Kidney tubule cell (primary cell): ENCODE results near the gene PRRX1.

Experiments
- DNase-seq: peaks from one replicate; pipeline ENCODE4 v3.0.0-alpha.2; 2018; ENCODE audit warnings: low spot score

The PRRX1 gene

DNA sequence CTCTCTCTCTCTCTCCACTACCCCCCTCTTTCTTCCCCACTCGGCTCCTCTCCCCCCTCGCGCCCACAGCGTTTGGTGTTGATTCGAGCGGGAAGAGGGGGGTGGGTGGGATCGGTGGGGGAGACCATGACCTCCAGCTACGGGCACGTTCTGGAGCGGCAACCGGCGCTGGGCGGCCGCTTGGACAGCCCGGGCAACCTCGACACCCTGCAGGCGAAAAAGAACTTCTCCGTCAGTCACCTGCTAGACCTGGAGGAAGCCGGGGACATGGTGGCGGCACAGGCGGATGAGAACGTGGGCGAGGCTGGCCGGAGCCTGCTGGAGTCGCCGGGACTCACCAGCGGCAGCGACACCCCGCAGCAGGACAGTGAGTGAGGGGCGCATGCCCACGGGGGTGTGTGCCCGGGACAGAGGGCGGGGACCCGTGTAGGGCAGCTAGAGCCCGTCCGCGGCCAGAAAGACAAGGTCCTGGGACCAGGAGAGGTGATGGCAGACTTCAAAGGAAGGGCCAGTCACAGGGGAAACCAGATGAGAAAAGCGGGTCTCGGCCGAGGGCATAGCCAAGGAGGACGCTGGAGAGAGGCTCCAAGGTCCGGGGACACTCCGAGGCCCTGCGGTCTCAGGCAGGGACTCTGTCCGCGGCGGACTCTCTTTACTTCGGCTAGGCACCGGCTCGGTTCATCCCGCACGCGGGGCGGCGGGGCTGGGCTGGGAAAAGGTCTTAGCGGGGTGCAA lies at the start of gene PRRX1:
TSS of gene PRRX1 (plus strand) at position 39 of the 735 bp plus-strand sequence. CDS start at position 127, 88 bp downstream.
- peak; percentile 29 for DNase-seq

DNA sequence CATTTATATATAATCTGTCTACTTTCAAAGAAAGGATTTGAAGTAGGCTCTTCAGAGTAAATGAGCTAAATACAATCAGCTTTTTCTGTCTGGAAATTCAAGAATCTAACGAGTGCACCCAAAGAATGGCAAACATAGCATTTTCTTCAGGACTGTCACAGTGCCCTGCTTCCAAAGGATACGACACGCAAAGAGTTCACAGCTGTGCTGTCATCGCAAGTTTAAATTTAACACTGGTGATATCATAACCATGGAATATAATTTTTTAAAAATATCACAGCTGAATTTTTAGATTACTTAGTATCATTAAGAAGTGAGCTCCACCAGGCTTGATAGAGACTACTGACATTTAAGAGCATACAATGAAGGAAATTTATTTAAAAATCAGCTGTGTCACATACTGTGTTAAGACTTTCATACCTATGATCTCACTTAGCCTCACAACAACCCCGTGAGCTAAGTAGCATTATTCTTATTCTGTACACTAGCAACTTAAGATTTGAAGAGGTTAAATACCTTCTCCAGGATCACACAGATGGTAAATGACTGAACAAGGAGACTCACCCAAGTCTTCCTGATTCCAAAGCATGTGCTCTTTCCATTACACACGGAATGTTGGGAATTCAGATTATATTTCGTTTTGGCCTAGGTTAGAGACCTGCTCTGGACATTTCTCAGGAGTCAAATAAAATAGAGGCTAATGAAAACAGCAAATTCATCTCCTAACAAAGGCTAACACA lies 46.2 kb upstream of the PRRX1 start:
- no peak for DNase-seq

DNA sequence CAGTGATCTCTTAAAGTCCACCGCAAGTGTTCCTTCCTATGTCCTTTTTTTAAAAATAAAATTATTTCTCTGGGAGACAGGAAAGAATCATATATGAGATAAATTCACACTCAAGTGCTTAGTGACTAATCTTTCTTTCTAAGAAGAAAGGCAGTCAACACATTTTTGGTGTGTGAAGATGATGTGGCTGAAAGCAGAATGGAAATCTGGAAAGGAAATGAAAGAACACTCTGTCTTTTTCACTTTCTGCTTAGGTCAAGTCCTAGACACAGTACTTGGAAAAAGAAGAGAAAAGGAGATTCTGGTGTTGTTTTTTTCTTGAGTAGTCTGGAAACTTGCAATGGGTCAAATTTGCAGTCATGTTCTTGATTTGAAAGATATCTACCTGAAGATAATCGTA lies 45.5 kb upstream of the PRRX1 start:
- DNase-seq, result no peak

DNA sequence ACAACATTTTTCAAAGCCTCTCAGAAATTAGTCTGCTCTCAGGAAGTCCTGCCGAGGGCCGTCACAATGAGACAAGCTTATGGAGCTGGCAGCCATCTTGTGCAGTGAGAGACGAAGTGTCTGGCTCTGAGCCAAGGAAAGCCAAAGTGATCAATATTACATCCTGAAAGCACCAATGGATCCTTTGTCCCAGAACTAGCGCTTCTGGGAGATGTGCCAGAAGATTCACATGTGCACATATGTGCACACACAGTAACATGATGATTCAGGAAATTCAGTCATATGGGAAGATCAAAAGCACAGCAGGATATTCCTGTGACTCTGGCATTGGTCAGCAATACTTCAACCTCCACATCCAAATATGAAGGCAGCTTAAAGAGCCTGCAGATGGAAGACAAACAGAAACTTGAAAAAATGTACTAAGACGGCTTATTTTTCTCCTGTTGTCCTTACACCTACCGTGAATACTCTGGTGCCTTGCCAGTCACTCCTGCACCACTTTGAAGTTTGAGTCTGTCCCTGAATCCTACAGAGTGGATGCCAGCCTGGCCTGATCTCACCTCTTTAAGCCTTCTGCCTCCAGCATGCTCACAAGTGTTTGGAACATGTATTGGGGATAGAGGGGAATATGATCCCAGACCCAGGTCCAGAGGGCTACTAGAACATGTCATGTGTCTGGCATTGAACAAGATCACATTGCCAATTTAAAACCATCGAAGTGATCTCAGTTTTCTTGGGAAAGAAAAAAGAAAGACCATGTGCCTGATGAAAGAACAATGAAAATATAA lies 44.5 kb upstream of the PRRX1 start:
- no peak for DNase-seq

DNA sequence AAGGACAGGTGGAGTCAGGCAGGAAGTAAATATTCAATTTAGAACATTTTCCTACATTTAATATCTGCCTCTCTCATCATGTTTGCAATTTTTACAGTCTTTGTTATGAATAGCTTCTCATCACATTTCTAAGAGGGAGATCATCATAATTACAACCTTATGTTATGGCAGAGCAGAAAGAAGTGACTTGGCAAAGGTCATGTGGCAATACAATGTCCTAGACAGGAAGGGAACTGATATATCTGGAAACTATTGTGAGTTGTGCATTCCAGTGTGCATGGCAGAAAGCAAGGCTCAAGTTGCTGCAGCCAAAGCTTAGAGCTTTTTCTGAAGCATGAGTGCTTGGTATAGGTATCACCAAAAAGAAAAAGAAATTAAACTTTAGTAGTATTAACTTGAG lies 43.8 kb upstream of the PRRX1 start:
- DNase-seq, result no peak

DNA sequence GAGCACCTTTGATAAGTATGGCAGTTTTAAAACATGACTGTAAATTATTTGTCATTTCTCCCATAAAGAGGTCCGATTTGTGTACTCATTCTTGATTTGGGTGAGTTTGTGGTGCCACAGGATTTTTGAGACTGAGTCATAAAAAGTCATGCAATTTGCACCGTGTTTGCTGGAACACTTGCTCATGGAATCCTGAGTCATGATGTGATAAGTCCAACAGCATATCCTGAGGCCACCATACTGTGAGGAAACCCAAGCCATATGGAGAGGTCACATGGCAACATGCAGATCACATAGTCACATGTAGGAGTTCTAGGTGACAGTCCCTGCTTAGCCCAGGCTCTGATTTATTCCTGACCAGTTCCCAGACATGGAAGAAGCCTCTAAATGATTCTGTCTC lies 40.8 kb upstream of the PRRX1 start:
- DNase-seq, result peak; percentile 32

DNA sequence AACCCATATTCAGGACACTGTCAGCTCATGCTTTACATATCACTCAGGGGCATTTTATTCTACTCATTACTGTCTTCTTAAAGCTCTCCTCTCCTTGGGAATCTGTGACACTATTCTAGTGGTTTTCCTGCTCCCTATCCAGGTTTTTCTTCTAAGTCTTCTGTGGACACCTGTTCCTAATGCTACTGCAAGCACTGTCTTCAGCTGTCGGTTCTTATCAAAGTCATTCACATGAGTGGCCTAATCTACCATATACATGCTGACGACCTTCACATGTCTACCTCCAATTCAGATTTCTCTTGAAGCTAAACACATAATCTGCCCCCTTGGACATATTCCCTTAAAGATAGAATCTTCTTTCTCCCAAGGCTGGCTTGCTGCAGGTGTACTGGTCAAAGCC lies 39.8 kb upstream of the PRRX1 start:
- no peak for DNase-seq

DNA sequence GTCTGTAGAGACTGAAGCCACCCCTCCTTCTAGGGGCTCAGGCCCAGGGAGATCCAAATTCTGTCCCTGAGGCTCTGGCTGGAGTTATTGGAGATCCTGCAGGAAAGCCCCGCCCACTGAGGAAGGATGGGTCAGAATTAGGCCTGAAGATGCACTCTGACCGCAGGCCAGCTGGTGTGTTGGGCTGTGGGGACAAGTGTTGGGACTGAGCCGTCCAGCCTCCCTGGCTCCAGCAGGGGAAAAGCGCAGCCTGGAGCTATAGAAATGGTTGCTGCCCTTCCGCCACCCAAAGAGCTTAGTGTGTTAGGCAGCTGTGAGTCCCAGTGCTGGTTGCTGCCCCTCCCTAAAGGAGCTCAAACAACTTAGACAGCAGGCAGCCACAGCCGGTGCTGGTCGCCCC lies 33.0 kb upstream of the PRRX1 start:
- no peak for DNase-seq

DNA sequence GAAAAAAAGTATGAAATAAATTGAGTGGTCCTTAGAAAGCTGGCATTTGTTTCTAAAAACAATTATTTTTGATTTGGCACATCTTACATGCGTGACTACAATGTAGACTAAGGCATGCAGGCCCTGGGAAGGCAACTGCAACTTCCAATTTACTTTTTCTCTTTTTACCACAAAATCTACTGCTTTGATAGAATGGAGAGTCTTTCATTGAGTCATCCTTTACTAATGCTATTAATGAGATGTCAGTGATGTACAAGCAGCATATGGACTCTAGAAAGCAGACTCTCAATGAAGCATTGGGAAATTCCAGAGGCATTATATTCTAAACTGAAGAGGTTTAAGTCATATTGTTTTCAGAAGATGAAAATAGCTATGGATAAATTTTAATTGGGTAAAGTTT lies 29.6 kb upstream of the PRRX1 start:
- DNase-seq, result no peak

DNA sequence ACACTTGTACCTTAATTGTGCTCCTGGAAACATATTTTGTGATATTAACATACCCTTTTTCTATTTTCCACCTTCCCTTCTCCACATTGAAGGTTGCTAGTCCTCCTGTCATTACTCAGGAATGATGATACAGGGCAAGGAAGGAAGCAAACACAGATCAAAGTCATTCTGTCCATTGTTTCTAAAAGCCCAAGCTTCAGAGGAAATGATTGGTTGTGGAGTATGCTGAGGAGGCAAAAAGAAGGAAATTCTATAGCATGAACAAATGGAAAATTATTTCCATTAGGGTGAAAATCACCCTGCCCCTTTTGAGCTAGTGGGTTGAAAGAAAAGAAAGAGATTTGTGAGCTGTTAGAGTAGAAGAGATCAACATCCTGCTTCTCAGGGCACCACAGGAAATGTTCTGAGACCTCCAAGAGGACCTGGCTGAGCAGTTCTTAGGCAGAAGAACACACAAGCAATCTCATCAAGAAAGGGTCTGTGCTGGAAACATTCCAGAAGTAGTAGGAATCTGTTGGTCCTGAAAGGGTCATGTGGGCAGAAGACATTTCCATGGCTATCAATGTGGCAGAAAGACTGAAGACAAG lies 29.0 kb upstream of the PRRX1 start:
- no peak for DNase-seq

DNA sequence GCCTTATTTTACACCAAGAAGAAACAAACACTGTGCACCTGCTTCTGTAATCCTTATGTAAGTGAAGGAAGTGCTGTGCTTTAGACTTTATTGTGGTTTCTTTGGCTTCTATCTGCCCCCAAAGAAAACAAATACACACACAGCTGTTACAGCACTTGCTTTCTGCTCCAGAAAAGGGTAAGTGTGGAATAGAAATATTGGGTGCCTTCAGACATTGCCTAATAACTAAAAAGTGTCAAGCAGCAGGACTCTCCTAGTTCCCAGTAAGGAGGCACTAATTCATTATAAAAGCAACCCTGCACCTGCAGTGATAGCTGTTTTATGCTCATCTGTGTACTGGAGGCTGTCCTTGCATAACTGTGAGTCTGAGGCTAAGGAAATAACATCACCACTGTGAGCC lies 23.4 kb upstream of the PRRX1 start:
- no peak for DNase-seq

DNA sequence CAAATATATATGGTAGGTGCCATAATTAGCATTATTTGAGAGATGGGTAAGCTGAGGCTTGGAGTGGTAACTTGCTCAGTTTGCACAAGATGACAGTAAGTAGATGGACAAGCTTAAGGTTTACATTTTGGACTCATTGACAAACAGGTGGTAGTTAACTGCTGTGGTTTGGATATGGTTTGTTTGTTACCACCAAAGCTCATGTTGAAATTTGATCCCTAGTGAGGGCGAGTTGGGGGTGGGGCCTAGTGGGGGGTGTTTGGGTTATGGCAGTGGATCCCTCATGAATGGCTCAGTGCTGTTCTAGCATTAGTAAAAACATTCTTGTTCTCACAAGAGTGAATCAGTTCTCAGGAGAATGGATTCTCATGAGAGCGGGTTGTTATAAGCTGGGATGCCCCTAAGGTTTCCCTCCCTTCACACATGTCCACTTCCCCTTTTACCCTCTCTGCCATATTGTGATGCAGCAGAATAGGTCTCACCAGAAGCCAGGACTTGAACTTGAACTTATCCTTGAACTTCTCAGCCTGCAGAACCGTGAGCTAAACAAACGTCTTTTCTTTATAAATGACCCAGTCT lies 6.6 kb upstream of the PRRX1 start:
- DNase-seq, result no peak

DNA sequence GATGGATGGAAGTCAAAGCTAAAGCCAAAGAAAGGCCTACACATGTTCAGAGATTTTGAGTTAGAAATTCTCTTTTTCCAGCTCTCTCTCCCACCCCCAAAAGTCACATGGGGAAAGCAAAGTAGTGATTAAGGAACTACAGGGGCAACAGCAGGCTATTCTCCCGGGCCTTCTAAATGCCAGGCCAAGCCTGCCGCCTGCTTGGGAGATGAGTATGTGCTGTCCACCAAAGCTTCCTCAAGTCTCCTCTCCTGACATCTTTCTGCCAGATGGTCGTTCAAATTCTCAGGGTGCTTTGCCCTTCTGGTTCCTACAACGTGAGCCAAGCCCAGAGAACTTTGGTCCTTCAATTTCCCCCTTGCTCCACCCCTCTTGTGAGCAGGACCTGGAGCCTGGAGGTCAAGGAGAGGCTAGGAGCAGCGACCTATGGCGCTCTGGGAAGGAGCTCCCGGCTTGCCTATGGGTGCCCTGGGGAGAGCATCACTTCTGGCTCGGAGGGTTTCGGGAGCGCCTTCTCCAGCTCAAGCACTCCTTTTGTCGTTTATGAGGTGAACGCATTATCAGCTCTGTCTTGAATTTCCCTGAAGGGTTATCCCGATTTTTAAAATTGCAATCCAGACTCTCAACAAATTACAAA lies 4.4 kb upstream of the PRRX1 start:
- DNase-seq, result no peak

DNA sequence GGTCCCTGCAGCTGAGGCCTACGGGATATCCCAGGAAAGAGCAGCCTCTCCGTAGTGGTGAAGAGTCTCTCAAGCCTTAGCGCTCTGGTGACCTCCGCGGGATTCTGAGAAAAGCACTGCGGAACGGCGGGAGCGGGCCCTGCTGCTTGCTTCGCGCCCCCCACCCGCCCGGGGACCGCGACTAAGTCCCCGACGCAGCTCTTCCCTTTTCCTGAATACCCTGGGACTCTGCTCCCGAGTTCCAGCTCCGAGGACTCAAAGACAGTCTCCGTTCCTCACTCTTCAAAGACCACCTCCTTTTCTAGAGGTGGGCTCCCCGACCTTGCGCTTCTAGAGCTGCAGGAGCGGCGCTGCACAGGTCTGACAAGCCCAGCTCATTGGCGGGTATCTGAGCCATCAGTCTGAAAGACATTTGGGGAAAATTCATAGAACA lies 3.6 kb upstream of the PRRX1 start:
- DNase-seq, result no peak

DNA sequence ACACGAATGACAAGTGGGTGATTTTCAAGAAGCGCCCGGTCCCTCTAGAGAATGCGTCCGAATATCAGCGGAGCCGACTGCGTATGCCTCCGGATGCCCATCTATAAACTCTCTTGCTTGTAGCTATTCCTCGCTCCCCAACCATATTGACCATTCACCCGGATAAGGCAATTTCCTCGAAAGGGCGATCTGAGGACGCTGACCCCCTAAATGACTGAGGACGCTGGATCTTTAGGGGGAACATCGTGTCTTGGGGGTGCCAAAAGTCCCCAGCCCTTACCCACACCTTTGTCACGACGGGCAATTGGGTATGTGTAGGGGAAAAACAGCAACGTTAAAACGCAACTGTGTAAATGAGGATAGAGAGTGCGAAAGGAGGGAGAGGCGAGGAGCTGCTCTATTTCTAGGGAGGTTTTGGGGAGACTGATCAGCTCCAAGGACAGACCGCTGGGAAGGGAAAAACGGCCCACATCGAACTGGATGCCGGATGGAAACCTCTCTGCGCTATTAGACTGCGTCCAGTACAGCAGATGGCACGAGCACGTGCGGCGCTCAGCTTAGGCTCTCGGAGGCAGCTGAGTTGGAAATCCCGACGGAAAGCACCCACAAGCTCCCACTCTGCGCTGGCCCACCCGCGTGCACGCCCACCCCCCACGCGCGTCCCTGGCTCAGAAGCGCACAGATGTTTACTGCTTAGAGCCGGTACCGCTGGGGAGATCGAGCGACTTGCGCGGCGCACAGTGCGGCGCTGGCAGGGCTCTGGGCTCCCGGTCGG lies 2.9 kb upstream of the PRRX1 start:
- DNase-seq, result no peak

DNA sequence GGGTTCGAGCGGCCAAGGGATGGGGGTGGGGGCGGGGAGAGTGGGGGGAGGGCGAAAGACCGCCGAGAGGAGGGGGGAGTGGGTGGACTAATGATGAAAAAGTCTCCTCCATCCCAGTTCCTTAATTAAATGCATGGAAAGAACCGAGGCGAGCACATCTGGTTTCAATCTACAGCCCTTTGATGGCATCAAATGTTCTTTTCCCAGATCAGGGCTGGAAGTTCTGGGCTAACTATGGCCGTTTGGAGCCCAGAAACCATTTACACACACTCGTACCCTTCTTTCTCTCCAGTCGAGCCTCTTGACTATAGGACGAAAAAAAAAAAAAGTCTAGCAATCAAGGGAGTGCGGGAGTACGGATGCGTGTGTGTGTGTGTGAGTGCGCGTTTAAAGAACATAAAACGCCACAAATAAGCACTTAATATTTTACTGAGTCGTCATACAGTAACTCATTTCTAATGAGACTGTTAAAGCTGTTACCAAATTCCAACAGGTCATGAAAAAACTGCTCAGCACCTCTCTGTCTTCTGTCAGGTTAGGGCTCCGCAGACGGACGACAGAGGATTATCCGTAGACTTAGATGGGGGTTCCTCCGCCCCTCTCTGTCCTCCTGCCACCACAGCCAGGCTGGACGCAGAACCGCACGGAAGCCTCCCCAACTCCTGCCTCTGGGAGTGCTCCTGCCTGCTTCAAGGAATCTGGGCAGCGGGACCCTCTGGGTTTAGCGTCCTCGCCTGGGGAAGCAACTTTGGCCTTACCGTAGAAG lies 2.1 kb upstream of the PRRX1 start:
- no peak for DNase-seq

DNA sequence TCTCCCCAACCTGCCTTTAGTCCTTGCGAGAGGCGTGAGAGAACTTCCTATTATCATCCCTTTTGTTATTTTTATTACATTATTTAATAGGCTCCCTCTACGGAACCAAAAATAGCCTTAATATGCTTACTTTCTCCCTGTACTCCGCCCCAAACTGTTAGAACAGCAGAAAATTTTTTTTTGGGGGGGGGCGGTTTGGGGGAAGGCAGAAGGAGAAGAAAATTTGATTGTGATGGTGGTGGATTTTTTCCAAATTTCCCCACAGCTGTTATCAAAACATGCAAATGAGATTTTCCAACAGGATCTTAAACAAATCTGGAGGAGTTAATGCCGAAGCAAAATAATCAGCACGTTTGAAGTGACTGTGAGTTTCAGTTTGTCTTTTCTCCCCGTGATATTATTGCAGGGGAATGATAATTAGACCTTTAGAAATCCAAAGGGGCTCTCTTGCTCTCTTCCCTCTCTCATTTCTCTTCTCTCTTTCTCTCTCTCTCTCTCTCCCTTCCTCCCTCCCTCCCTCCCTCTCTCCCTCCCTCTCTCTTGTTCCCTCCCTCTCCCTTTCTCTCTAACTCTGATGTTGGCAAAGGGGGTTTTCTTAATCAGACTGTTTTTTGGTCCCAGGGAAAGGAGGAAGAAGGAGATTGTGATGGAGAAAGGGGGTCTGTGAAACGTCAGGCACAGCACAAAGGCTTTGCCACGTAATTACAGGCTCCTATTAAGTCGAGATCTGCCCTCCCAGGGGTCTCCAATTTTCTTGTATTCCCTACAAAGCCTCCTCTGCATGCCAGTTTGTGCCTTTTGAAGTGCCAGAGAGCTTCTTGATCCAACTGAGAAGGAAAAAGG lies 1.1 kb upstream of the PRRX1 start:
- DNase-seq, result no peak

DNA sequence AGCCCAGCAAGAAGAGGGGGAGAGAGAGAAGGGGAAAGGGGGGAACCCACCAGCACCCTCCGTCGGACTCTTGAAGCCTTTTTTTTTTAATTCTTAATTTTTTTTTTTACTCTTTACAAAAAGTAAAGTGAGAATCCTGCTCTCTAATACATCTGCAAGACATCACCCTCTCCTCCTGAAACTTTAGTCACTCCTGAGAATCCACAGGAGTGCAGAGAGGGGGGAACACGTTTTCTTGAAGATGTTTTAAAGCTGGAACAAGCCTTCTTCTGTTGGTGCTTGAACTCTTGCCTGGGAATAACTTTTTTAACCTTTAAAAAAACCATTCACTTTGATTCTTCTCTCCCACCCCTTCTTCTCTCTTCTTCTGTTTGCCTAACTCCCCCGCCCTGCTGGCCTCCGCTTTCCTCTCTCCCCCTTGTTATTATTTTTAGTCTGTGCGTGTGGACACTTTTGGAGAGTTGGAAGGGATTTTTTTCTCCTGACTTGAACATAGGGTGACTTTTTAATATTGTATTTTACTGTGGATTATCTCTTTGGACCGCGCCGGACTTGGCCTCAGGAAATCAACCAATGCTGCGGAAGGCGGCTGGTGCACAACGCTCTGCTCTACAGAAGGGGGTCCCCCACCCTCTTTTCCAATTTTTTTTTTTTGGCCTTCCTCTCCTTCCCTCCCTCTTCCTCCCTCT lies 383 bp upstream of the PRRX1 start:
- no peak for DNase-seq
